HFF-Myc (cell line): Measurements from ENCODE around the gene SLC6A7.
"Not testable (repeated sequence)": the region's sequence is repeated elsewhere in the genome, so short reads cannot be mapped to it uniquely, and the experiment has no call there.

ENCODE experiments used
- DNase-seq: peaks from one replicate; pipeline ENCODE4 v3.0.0-alpha.2; 2011; ENCODE audit warnings: low read depth; ENCODE audit errors: extremely low read depth
- H3K4me3 ChIP-seq: replicated peaks from 2 replicates; pipeline ENCODE4 v1.5.1; 2011; ENCODE audit warnings: low read depth, mild to moderate bottlenecking, control low read depth, low read length
- TF ChIP-seq, protein P1 (sequence below): IDR thresholded peaks from 2 replicates; pipeline ENCODE4 v1.5.1; 2012; ENCODE audit warnings: mild to moderate bottlenecking, low read depth, low read length, control low read depth; ENCODE audit errors: missing control alignments

SLC6A7 gene

DNA sequence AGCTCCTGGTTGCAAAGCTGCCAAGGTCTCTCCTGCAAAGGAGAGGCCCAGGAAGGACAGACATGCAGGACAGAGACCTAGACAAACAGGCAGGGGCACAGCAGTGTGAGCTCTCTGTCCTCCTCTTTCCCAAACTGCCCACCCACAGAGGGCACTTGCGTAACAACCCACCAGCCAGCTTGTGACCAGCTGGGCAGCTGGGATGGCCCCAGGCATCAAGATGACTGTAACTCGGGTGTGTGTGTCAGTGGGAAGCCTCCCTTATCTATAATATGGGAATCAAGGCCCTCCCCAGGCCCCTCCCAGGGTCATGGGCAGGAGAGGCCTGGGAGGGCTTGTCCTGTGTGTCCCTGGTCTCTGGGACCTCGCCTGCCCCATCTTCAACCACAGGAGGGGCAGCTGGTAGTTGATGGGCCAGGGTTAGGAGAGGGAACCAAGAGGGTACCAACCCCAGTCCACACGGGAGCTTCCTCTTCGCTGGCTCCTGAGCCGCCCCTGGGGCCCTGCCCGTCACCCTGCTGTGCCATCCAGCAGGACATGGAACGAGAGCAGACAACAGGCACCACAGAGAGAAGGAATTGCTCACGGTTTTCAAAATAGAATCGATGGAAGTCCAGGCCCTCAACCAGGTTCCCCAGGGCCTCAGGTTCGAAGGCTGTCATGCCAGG, 37.9 kb downstream of the SLC6A7 start:
- H3K4me3 ChIP-seq = no peak overlapping the region
- no peak for DNase-seq
- TF ChIP-seq, protein P1, sequence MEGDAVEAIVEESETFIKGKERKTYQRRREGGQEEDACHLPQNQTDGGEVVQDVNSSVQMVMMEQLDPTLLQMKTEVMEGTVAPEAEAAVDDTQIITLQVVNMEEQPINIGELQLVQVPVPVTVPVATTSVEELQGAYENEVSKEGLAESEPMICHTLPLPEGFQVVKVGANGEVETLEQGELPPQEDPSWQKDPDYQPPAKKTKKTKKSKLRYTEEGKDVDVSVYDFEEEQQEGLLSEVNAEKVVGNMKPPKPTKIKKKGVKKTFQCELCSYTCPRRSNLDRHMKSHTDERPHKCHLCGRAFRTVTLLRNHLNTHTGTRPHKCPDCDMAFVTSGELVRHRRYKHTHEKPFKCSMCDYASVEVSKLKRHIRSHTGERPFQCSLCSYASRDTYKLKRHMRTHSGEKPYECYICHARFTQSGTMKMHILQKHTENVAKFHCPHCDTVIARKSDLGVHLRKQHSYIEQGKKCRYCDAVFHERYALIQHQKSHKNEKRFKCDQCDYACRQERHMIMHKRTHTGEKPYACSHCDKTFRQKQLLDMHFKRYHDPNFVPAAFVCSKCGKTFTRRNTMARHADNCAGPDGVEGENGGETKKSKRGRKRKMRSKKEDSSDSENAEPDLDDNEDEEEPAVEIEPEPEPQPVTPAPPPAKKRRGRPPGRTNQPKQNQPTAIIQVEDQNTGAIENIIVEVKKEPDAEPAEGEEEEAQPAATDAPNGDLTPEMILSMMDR = no peak

DNA sequence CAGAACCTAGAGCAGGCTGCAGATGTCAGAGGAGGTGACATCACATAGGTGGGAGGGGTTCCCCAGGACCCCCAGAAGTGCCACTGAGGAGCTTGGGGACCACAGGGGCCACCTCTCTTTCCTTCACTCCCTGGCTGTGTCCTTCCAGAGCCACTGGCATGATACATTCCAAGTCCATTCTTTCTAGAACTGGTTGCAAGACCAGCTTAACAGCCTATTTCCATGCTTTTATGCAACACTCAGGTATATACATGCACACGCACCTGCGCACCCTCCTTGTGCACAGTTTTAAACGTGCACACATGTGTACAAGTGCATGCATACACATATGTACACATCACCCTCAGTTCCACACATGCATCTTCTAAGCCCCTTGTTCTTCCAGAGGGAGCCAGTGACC, 39.7 kb downstream of the SLC6A7 start:
- TF ChIP-seq, protein P1 = no peak
- DNase-seq = no peak
- H3K4me3 ChIP-seq = no peak overlapping the region

DNA sequence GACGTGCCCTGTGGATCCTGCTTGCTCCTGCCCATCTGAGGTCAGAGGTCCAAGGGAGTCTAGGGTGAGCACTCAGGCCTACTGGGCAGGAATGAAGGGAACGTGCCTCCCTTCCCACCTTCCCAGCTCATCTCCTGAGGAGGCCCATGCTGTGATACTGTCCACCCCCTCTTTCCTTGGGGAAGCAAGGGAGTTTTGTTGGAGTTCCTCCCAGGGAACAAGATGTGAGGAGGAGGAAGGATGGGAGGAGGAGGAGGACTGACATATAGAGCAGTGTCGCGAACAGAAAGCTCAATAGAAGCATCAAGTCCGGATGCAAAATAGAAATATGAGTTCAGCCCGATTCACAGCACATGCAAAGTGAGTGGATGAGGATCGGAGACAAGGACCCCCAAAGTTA, 41.0 kb downstream of the SLC6A7 start:
- no peak for DNase-seq
- no peak overlapping the region for H3K4me3 ChIP-seq
- TF ChIP-seq, protein P1 = no peak

DNA sequence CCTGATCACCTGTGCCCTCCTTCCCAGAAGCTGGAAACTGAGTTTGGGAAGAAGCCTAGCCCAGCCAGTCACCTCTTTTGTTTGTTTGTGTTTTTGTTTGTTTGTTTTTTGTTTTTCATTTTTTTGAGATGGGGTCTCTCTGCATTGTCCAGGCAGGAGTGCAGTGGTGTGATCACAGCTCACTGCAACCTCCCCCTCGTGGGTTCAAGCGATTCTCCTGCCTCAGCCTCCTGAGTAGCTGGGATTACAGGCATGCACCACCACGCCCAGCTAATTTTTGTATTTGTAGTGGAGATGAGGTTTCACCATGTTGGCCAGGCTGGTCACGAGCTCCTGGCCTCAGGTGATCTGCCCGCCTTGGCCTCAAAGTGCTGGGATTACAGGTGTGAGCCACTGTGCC, 43.8 kb downstream of the SLC6A7 start:
- DNase-seq, H3K4me3 ChIP-seq: not testable (repeated sequence)

DNA sequence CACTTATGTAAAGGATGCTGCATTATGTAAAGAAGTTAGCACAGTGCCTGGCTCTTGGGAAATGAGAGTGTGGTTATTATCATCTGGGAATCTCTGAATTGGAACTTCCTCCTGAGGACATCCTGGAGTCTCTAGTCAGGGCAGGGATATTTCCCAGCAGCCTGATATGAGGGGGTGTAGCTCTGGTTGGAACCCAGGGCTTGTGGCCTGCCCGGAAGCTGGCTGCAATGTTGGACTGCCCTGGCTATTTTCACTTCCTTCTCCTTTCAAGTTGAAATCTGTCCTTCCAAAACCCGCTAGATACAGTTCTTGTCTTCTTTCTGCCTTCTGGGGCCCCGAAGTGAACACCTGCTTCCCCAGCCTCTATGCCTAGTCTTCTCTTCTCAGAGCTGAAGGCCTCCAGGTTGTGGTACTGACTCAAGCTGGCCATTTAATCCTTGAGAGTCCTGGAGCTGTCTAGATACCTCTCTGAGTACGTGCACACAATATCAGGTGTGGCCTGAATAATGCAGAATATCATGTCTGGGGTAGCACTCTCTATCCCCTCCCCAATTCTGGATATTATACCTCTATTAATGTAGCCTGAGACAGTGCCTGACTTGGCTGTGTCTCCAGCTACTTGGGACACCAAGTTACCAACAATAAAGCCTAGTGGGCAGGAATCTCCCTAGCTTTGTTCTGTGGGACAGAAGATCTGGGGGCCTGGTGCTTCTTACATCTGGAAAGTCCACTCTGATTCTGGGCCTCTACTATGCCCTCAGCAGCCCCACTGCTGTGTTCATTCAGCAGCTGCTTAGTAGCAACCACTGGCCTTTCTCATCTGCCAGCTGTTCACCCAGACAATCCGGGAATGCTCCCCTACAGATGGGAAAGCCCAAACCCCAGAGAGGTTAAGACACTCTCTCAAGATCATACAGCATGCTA, 45.0 kb downstream of the SLC6A7 start:
- H3K4me3 ChIP-seq = no peak overlapping the region
- DNase-seq = no peak
- TF ChIP-seq, protein P1 = no peak

DNA sequence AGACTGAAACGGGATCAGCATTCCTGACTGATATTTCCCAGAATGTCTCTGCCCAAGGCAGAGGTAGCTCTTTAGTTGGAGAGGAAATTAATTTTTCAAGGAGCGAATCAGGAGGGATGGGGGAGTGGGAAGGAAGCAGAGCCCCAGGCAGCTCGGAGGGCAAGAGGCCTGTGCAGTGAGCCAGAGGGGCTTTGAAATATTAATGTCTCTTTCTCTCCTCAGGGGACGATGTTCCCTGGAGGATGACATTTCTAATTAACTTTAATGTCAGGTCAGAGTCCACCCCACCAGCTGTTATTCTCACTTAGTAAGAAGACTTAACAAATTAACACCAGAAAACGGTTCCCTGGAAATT, 45.6 kb downstream of the SLC6A7 start:
- TF ChIP-seq, protein P1 = no peak
- DNase-seq = no peak
- H3K4me3 ChIP-seq = no peak overlapping the region

DNA sequence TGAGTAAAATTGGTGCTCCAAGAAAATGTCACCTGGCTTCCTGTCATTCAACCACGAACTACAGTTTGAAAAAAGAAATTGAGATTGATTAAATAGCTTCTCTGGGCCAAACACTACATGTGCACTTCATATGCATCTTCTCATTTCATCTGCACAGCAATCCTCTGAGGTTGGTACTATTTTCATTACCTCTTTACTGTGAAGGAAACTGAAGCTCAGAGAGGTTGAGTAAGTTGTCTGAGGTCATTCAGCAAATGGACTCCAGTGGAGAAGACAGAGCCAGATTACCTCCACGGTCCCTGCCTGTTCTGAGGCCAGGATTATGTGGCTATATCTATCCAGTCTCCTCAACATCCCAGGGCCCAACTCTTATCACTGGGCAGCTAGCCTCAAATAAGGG, 46.5 kb downstream of the SLC6A7 start:
- no peak for DNase-seq
- TF ChIP-seq, protein P1 = no peak

More for the DNA sequence above, 46.5 kb downstream of the SLC6A7 start:
- no peak overlapping the region for H3K4me3 ChIP-seq
